SH-SY5Y (cell line): Measurements from ENCODE around the gene SLC35E3.

Experiments
- GATA2 ChIP-seq: IDR thresholded peaks from 2 replicates; pipeline ENCODE4 v1.6.1; 2011; ENCODE audit warnings: mild to moderate bottlenecking, low read depth, low read length
- GATA3 ChIP-seq: IDR thresholded peaks from 2 replicates; pipeline ENCODE4 v1.6.1; 2011; ENCODE audit warnings: low read depth, mild to moderate bottlenecking, low read length, moderate library complexity

The SLC35E3 gene

DNA sequence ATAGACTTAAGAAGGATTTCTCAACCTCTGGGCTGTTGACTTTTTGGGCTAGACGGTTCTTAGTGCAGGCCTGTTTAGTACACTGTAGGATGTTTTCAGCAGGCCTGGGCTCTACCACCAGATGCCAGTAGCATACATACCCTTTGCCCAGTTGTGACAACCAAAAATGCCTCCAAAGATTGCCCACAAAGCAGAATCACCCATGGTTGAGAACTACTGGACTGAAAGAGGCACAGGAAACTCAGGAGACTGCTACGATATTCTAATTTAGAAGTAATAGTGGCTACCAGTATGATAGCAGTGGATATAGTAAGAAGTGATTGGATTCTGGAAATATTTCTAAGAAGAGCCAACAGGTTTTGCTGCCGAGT, 15.5 kb downstream of the SLC35E3 start:
- TF ChIP-seq GATA3 (no peak), GATA2 (no peak)

- TF ChIP-seq GATA2 (no peak), GATA3 (no peak)
Observed at GRCh38 chr12:68761901-68762630, 16.1 kb downstream of the SLC35E3 start.

GRCh38 chr12:68762691-68763090, 16.7 kb downstream of the SLC35E3 start:
- TF ChIP-seq GATA3: no peak
- no peak for TF ChIP-seq GATA2

GRCh38 chr12:68765696-68766095, 19.7 kb downstream of the SLC35E3 start:
- TF ChIP-seq GATA2: no peak
- TF ChIP-seq GATA3: no peak

GRCh38 chr12:68766646-68767045, 20.7 kb downstream of the SLC35E3 start:
- no peak for TF ChIP-seq GATA2
- TF ChIP-seq GATA3: no peak

DNA sequence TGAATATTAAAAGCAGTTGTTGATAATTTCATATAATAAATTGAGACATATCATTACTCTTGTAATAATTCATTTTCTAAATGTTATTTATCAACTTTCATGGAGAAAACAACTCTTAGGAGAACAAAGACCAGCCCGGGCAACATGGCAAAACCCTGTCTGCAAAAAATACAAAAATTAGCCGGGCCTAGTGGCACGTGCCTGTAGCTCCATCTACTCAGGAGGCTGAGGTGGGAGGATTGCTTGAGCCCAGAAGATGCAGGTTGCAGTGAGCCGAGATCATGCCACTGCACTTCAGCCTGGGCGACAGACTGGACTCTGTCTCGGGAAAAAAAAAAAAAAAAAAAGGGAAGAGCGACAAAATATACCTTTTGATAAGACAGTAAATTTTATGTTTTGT, 21.2 kb downstream of the SLC35E3 start:
- TF ChIP-seq GATA3: no peak
- no peak for TF ChIP-seq GATA2

GRCh38 chr12:68768431-68768939, 22.5 kb downstream of the SLC35E3 start:
- no peak for TF ChIP-seq GATA2
- TF ChIP-seq GATA3: no peak

GRCh38 chr12:68769941-68770340, 24.0 kb downstream of the SLC35E3 start:
- no peak for TF ChIP-seq GATA3
- TF ChIP-seq GATA2: no peak

DNA sequence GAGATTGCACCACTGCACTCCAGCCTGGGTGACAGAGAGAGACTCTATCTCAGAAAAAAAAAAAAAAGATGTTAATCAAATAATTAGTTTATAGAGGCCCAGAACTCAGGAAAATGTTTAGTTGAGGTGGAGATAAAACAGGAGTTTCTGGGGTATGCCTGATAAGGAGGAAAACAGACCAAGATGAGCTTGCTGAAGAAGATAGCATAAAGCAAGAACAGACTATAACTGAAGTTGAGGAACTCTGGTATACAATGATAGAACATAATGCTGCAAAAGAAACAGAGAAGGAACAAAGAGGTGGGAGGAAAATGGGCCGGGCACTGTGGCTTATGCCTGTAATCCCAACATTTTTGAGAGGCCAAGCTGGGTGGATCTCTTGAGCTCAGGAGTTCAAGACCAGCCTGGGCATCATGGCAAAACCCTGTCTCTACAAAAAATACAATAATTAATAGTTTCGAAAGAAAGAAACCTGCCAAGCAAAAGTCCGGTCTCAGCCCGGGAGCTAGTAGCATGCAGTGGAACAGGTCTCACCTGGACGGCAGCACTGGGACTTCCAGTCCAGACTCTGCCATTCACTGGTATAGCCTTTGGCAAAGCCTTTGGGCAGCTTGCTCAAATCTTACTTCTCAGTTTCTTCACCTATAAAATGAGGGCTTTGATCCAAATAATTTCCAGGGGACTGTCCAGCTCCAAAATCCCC, 25.4 kb downstream of the SLC35E3 start:
- TF ChIP-seq GATA2: 0 out of 2 replicates have a peak, but pooled peaks have one; percentile 30
- TF ChIP-seq GATA3: no peak

DNA sequence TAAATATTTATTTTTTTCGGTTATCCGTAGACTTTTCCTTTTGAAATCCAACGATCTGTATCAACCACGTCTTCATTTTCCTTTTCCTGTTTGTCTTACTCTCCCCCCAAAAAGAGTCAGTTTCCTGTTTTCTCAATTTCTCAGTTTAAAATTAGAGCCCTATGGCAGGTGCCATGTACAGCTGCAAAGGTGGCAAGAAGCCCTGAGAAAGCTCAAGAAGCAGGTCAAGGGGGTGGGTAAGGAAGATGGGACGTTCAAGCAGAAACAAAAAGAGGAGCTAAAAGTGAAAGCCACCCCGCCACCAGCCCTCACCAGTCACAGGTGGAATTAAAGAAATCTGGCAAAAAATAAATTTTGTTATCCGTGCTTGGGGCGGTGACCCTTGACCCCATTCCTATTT, 26.7 kb downstream of the SLC35E3 start:
- TF ChIP-seq GATA3 (no peak), GATA2 (no peak)

DNA sequence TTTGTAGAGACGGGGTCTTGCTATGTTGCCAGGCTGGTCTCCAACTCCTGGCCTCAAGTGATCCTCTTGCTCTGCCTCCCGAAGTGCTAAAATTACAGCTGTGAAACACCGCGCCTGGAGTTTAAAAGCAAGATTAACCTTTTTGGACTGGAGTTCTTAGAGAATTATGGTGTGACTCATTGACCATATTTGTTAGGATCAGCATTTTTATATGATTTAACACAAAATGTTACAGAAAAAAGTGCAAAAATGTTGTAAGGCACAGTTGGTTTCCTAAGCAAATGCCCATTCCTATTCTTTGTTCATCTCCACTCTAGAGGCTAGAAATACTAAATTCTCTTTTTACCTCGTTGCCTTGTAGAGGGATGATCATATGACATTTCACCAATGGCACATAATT, 27.6 kb downstream of the SLC35E3 start:
- TF ChIP-seq GATA3 (no peak), GATA2 (no peak)

GRCh38 chr12:68775121-68775630, 29.2 kb downstream of the SLC35E3 start:
- TF ChIP-seq GATA3: no peak
- no peak for TF ChIP-seq GATA2

- TF ChIP-seq GATA2 (no peak), GATA3 (no peak)
Observed at GRCh38 chr12:68776976-68777610, 31.1 kb downstream of the SLC35E3 start.

DNA sequence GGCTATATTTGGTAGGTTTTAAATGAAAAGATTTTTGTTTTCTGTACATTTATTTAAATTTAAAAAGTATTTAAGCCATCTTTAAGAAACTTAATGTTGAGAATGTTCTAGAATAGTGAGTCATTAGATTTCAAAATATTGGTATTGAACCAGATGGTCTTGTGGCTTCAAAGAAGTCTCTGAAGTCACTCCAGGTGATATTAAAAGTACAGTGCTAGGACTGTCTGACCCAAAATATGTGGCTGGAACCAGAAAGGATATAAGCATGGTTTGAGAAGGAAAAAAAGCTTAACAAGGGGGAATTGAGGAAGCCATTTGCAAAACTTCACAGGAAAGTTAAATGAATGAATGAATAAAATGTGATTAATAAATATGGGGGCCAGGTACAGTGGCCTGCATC, 33.3 kb downstream of the SLC35E3 start:
- no peak for TF ChIP-seq GATA2
- TF ChIP-seq GATA3: no peak
